ENCODE results near the gene NPHP3. TPM values are rescaled to one million over a fixed set of nuclear protein-coding genes. Genes with fewer than 3 reads are reported as not detected.
A peak's percentile ranks its signal among the peaks of the same experiment; 100 is the strongest.

The NPHP3 gene
- total RNA-seq, 1 experiment from 2014 or later = 26.5 TPM

DNA sequence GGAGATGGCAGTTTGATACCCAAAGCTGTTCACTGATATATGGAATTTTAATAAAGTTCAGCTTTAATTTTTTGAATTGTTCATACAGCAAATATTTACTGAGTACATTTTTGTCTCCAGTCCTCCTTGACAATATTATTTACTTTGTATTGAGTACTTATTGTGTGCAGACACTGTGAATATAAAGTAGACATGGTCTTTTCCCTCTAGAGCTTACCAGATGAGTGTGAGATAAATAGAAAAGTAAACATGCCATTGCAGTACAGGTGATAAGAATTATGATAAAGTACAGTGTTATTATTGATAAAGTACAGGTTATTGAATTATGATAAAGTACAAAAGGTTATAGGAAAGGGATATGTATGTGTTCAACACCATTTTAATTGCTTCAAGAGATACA, 60.0 kb downstream of the NPHP3 start:
- peaks cover 10% of the 10 kb centered on the region; the same call in 1 of the 2 replicates for H3F3A ChIP-seq (ENCODE audit: insufficient read depth, low read depth)
- TF ChIP-seq EZH2 (IDR thresholded peaks at IDR 0.05; ENCODE audit: low read depth) = no peak
- TF ChIP-seq, protein P1, sequence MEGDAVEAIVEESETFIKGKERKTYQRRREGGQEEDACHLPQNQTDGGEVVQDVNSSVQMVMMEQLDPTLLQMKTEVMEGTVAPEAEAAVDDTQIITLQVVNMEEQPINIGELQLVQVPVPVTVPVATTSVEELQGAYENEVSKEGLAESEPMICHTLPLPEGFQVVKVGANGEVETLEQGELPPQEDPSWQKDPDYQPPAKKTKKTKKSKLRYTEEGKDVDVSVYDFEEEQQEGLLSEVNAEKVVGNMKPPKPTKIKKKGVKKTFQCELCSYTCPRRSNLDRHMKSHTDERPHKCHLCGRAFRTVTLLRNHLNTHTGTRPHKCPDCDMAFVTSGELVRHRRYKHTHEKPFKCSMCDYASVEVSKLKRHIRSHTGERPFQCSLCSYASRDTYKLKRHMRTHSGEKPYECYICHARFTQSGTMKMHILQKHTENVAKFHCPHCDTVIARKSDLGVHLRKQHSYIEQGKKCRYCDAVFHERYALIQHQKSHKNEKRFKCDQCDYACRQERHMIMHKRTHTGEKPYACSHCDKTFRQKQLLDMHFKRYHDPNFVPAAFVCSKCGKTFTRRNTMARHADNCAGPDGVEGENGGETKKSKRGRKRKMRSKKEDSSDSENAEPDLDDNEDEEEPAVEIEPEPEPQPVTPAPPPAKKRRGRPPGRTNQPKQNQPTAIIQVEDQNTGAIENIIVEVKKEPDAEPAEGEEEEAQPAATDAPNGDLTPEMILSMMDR (conservative IDR thresholded peaks at IDR 0.05) = no peak
- peaks cover 8% of the 10 kb centered on the region; the same call in 1 of the 2 replicates for H3K36me3 ChIP-seq (ENCODE audit: low read depth)
- no peaks in the 10 kb centered on the region for H3K9me2 ChIP-seq (ENCODE audit: insufficient read depth)
- 0 out of 2 replicates have a peak, but pooled peaks cover 4% of the 10 kb centered on the region for H4K20me1 ChIP-seq (ENCODE audit: insufficient read depth)
- peaks cover 44% of the 10 kb centered on the region for H3K79me2 ChIP-seq (ENCODE audit: low read depth)
- CTCF ChIA-PET = interaction anchor here (0.6 kb wide), 1 partner anchor 313 kb away, joined by 3 read pairs; no protein-coding TSS in a partner anchor
- no TSS peak for BruUV-seq (replicated peaks)
- no peak overlapping the region for H2AFZ ChIP-seq
- H3K27me3 ChIP-seq (ENCODE audit: insufficient read depth, low read depth) = no peaks in the 10 kb centered on the region
- no peak overlapping the region for H3K27ac ChIP-seq
- H3K4me1 ChIP-seq (replicated peaks; ENCODE audit: insufficient read depth) = peaks cover 23% of the 10 kb centered on the region
- intact Hi-C loops (cut with micrococcal nuclease; ENCODE audit: unreplicated experiment) = no loop called here
- peak in 1 of 2 experiments; percentile 11 for DNase-seq
- peak overlapping the region; percentile 82; the same call in 1 of the 2 replicates for H3K4me3 ChIP-seq
- POLR2A ChIA-PET (ENCODE audit: unreplicated experiment) = interaction anchor here (0.8 kb wide), 1 partner anchor 244 kb away, joined by 5 read pairs; no protein-coding TSS in a partner anchor
- peak overlapping the region; percentile 94 for H3K4me2 ChIP-seq
- no peaks in the 10 kb centered on the region for H3K9me3 ChIP-seq (ENCODE audit: insufficient read depth, low read depth)

DNA sequence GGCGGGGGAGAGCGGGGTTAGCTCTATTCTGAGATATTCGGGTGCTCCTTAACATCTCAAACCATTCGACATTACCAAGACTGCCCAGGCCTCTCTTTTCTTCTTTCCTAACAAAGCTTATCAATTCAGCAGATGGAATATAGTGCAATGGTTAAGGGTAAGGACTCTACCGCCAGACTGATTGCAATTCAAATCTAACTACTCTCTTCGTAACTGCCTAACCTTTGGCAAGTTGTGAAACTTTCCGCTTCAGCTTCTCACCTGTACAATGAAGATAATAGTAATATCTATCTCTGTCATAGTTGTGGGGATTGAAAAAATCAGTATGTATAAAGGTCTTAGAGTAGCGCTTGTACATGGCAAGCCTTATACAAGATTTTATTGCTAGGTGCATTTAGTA, 61.1 kb downstream of the NPHP3 start:
- no peaks in the 10 kb centered on the region for H3K27me3 ChIP-seq (ENCODE audit: insufficient read depth, low read depth)
- BruUV-seq (replicated peaks) = TSS peak; percentile 40
- DNase-seq = peak in 1 of 2 experiments; percentile 32
- H3K27ac ChIP-seq = peak overlapping the region; percentile 70
- H2AFZ ChIP-seq = peak overlapping the region; percentile 97
- intact Hi-C loops (cut with micrococcal nuclease; ENCODE audit: unreplicated experiment) = no loop called here
- peak overlapping the region; percentile 82 for H3K4me3 ChIP-seq
- ChIA-PET POLR2A (ENCODE audit: unreplicated experiment) (interaction anchor here (0.6 kb wide), 1 partner anchor 819 kb away, joined by 4 read pairs; no protein-coding TSS in a partner anchor), CTCF (interaction anchor here (0.6 kb wide), 1 partner anchor 1980 kb away, joined by 4 read pairs; no protein-coding TSS in a partner anchor)
- no peaks in the 10 kb centered on the region for H3K9me2 ChIP-seq (ENCODE audit: insufficient read depth)
- H3F3A ChIP-seq (ENCODE audit: insufficient read depth, low read depth) = peaks cover 10% of the 10 kb centered on the region; the same call in 1 of the 2 replicates
- peak overlapping the region; percentile 94 for H3K4me2 ChIP-seq
- H3K9me3 ChIP-seq (ENCODE audit: insufficient read depth, low read depth) = no peaks in the 10 kb centered on the region
- H3K36me3 ChIP-seq (ENCODE audit: low read depth) = 0 out of 2 replicates have a peak, but pooled peaks cover 3% of the 10 kb centered on the region
- H3K79me2 ChIP-seq (ENCODE audit: low read depth) = peaks cover 44% of the 10 kb centered on the region
- 0 out of 2 replicates have a peak, but pooled peaks cover 4% of the 10 kb centered on the region for H4K20me1 ChIP-seq (ENCODE audit: insufficient read depth)
- peaks cover 23% of the 10 kb centered on the region for H3K4me1 ChIP-seq (replicated peaks; ENCODE audit: insufficient read depth)
- no peak for TF ChIP-seq EZH2 (IDR thresholded peaks at IDR 0.05; ENCODE audit: low read depth)

- Histone ChIP-seq H3K9me2 (ENCODE audit: insufficient read depth) (no peaks in the 10 kb centered on the region), H3K27me3 (ENCODE audit: insufficient read depth, low read depth) (no peaks in the 10 kb centered on the region), H3K4me1 (replicated peaks; ENCODE audit: insufficient read depth) (peaks cover 23% of the 10 kb centered on the region), H3F3A (ENCODE audit: insufficient read depth, low read depth) (peaks cover 10% of the 10 kb centered on the region; the same call in 1 of the 2 replicates), H3K9me3 (ENCODE audit: insufficient read depth, low read depth) (no peaks in the 10 kb centered on the region), H3K36me3 (ENCODE audit: low read depth) (0 out of 2 replicates have a peak, but pooled peaks cover 3% of the 10 kb centered on the region), H2AFZ (peak overlapping the region; percentile 97), H3K4me2 (peak overlapping the region; percentile 94), H3K79me2 (ENCODE audit: low read depth) (peaks cover 44% of the 10 kb centered on the region), H3K4me3 (peak overlapping the region; percentile 82), H3K27ac (peak overlapping the region; percentile 70), H4K20me1 (ENCODE audit: insufficient read depth) (0 out of 2 replicates have a peak, but pooled peaks cover 4% of the 10 kb centered on the region)
- intact Hi-C loops (cut with micrococcal nuclease; ENCODE audit: unreplicated experiment) = no loop called here
- CTCF ChIA-PET = interaction anchor here (0.6 kb wide), 1 partner anchor 1980 kb away, joined by 4 read pairs; no protein-coding TSS in a partner anchor
- TF ChIP-seq, protein P1 (conservative IDR thresholded peaks at IDR 0.05) = 0 out of 2 replicates have a peak, but pooled peaks have one; percentile 8
- TF ChIP-seq EZH2 (IDR thresholded peaks at IDR 0.05; ENCODE audit: low read depth) = no peak
- no TSS peak for BruUV-seq (replicated peaks)
- POLR2A ChIA-PET (ENCODE audit: unreplicated experiment) = interaction anchor here (0.7 kb wide), 1 partner anchor 585 kb away, joined by 3 read pairs; no protein-coding TSS in a partner anchor
- peak in 1 of 2 experiments; percentile 34 for DNase-seq
Measured at GRCh38 chr3:132660811-132661070, 61.5 kb downstream of the NPHP3 start.
